ENCODE data around the gene ABCG8. TPM values are rescaled to one million over a fixed set of nuclear protein-coding genes. Genes with fewer than 3 reads are reported as not detected.

The ABCG8 gene
- total RNA-seq, 1 donor from 2014 or later, result not detected

DNA sequence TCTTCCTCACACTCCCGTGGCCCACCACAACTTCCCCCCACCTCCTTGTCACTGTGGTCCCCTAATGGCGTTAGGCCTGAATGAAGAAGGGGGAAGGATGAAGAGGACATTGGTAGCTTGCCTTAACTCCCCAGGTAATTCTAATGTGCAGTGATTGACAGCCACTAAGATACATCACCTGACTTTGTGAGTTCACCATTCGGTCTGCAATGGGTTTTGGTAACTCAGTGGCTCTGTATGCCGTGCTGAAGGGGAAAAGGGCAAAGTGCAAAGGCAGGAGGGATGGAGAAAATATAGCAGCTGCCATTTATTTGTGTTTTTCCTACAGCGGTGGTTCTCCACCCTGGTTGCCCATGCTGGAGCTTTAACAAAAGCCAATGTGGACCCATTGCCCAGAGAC, 42.2 kb downstream of the ABCG8 start:
- Mint-ChIP-seq H3K9me3 (ENCODE audit: low read depth) (no peaks in the 10 kb centered on the region), H3K27ac (no peak overlapping the region), H3K4me1 (ENCODE audit: low read depth) (peaks cover 3% of the 10 kb centered on the region)

DNA sequence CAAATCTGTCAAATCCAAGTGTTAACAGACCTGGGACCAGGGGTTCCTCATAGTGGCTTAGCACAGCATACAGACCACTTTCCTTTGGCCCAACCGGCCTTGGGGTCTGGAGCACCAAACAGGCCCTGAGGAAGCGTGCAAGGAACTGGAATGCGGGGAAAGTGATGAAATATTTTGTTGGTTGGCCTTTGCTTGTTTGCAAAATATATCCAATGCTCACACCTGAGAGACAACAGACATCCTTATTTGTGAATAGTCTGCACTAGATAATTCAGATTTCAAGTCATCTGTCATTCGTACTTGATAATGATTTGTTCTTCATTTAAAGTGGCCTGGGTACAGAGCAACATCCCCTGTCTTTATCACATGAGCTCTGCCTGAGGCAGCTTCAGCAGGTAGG, 43.5 kb downstream of the ABCG8 start:
- Mint-ChIP-seq H3K36me3 (ENCODE audit: insufficient read depth) (peaks cover 4% of the 10 kb centered on the region), H3K27ac (peak overlapping the region; percentile 38), H3K4me3 (ENCODE audit: low read depth) (no peak overlapping the region), H3K4me1 (ENCODE audit: low read depth) (peaks cover 3% of the 10 kb centered on the region), H3K9me3 (ENCODE audit: low read depth) (no peaks in the 10 kb centered on the region), H3K27me3 (peaks cover 13% of the 10 kb centered on the region)
- DNase-seq (ENCODE audit: low spot score, unreplicated experiment), result no peak
- TF ChIP-seq, protein P1, sequence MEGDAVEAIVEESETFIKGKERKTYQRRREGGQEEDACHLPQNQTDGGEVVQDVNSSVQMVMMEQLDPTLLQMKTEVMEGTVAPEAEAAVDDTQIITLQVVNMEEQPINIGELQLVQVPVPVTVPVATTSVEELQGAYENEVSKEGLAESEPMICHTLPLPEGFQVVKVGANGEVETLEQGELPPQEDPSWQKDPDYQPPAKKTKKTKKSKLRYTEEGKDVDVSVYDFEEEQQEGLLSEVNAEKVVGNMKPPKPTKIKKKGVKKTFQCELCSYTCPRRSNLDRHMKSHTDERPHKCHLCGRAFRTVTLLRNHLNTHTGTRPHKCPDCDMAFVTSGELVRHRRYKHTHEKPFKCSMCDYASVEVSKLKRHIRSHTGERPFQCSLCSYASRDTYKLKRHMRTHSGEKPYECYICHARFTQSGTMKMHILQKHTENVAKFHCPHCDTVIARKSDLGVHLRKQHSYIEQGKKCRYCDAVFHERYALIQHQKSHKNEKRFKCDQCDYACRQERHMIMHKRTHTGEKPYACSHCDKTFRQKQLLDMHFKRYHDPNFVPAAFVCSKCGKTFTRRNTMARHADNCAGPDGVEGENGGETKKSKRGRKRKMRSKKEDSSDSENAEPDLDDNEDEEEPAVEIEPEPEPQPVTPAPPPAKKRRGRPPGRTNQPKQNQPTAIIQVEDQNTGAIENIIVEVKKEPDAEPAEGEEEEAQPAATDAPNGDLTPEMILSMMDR (IDR thresholded peaks at IDR 0.05; ENCODE audit: unreplicated experiment), result no peak

More for the DNA sequence above, 42.2 kb downstream of the ABCG8 start:
- Mint-ChIP-seq H3K27me3 (peaks cover 16% of the 10 kb centered on the region), H3K4me3 (ENCODE audit: low read depth) (no peak overlapping the region), H3K36me3 (ENCODE audit: insufficient read depth) (peaks cover 2% of the 10 kb centered on the region)
- TF ChIP-seq, protein P1 (IDR thresholded peaks at IDR 0.05; ENCODE audit: unreplicated experiment), result no peak
- no peak for DNase-seq (ENCODE audit: low spot score, unreplicated experiment)

DNA sequence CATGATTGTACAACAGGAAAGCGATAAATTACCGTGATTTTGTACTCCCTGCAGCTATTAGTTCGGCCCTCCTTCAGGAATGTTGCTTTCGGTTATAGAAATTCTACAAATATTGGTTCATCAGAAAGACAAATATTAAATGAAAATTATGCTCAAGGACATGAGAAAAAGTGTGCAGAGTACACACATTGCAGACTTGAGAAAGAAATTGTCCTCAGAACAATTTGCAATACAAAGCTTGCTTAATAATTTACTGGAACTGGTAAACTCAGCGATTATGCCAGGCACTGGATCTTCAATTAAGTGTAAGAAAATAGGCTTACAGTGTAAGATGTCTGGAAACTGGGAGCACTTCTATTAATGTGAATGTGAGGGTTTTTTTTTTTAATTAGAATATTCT, 45.9 kb downstream of the ABCG8 start:
- Mint-ChIP-seq H3K4me1 (ENCODE audit: low read depth) (peaks cover 3% of the 10 kb centered on the region), H3K9me3 (ENCODE audit: low read depth) (no peaks in the 10 kb centered on the region), H3K27ac (no peak overlapping the region), H3K36me3 (ENCODE audit: insufficient read depth) (peaks cover 18% of the 10 kb centered on the region), H3K4me3 (ENCODE audit: low read depth) (no peak overlapping the region), H3K27me3 (no peaks in the 10 kb centered on the region)
- DNase-seq (ENCODE audit: low spot score, unreplicated experiment), result no peak
- TF ChIP-seq, protein P1 (IDR thresholded peaks at IDR 0.05; ENCODE audit: unreplicated experiment), result no peak

DNA sequence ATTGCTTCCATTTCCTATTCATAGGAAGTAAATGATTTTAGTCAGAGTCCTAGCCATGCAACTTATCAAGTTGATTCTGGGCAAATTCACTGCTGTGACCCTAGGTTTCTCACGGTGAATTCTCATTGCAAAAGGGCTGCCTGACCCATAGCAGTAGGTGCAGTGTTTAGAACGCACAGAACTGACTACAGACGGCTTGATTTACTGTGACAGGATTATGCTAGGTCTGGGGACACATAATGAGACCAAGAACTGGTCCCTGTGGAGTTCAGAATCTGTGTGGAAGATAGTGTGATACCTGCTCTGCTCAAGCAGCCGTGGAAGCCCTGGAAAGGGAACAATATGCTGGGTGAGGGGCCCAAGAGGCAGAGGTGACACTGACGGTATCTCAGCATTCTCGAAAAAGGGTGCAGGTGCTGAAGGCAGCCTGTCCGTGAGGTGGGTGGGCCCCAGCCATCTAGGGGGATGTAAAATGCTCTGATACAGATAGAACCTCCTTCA, 46.4 kb downstream of the ABCG8 start:
- TF ChIP-seq, protein P1 (IDR thresholded peaks at IDR 0.05; ENCODE audit: unreplicated experiment), result no peak
- no peak overlapping the region for H3K4me3 Mint-ChIP-seq (ENCODE audit: low read depth)
- no peaks in the 10 kb centered on the region for H3K9me3 Mint-ChIP-seq (ENCODE audit: low read depth)
- H3K27me3 Mint-ChIP-seq, result no peaks in the 10 kb centered on the region
- no peak for DNase-seq (ENCODE audit: low spot score, unreplicated experiment)
- no peak overlapping the region for H3K27ac Mint-ChIP-seq
- peaks cover 22% of the 10 kb centered on the region for H3K36me3 Mint-ChIP-seq (ENCODE audit: insufficient read depth)
- peaks cover 3% of the 10 kb centered on the region for H3K4me1 Mint-ChIP-seq (ENCODE audit: low read depth)

DNA sequence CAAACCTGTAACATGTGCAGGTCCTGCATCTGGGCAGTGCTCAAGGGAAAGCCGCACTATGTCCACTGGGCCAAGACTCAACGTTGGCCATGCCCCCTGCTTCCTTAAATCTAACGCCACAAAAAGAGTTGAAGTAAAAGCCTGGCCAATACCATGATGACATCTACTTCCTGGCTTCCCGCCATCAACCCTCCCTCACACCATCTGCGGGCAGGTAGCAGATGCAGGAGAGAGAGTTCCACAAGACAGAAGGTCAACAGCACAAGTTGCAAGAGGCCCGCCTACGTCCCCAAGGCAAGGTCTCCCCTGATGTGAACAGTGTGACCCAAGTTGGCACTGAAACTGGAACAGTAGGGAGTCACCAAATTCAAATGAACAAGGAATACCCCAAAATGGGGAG, 48.4 kb downstream of the ABCG8 start:
- H3K36me3 Mint-ChIP-seq (ENCODE audit: insufficient read depth), result peaks cover 28% of the 10 kb centered on the region

More for the DNA sequence above, 48.4 kb downstream of the ABCG8 start:
- H3K9me3 Mint-ChIP-seq (ENCODE audit: low read depth), result no peaks in the 10 kb centered on the region
- no peak for DNase-seq (ENCODE audit: low spot score, unreplicated experiment)
- H3K27me3 Mint-ChIP-seq, result no peaks in the 10 kb centered on the region
- H3K4me1 Mint-ChIP-seq (ENCODE audit: low read depth), result peaks cover under 1% of the 10 kb centered on the region
- H3K27ac Mint-ChIP-seq, result no peak overlapping the region
- TF ChIP-seq, protein P1 (IDR thresholded peaks at IDR 0.05; ENCODE audit: unreplicated experiment), result no peak
- H3K4me3 Mint-ChIP-seq (ENCODE audit: low read depth), result no peak overlapping the region
